LHCN-M2 (cell line): Measurements from ENCODE around the gene ABAT. TPM values are rescaled to one million over a fixed set of nuclear protein-coding genes. Genes with fewer than 3 reads are reported as not detected.

Experiments
- DNase-seq: peaks from one replicate; pipeline ENCODE4 v3.0.0-alpha.2; 2012; ENCODE audit warnings: low read depth
- total RNA-seq: library from RNA; depleted of rRNA; stranded (reverse); fragments of >200 nt; gene quantifications from 2 replicates; pipeline ENCODE4 v1.2.3, GENCODE V29; 2014

ABAT gene
- total RNA-seq, 1 experiment from 2014 or later = 0.29 TPM

DNA sequence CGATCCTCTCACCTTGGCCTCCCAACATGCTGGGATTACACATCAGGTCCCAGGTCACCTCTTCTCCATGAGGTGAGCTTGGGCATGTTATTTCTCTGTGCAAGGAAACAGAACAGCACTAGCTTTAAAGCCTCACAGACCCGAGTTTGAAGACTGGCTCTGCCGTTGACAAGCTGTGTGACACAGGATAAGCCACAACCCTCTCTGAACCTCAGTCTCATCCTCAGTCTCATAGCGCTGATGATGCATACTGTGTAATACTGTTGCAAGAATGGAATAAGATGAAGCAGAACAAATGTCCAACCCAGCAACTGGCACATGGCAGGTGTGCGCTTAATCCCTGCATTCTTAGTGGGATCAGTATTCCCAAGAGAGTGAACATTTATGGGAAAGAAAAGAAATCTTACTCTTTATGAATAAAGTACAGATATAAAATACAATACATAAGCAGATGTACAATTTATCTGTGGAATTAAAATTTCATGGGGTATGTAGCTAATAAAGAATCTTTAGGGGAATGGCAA, 43.5 kb downstream of the ABAT start:
- peak; percentile 74 for DNase-seq

DNA sequence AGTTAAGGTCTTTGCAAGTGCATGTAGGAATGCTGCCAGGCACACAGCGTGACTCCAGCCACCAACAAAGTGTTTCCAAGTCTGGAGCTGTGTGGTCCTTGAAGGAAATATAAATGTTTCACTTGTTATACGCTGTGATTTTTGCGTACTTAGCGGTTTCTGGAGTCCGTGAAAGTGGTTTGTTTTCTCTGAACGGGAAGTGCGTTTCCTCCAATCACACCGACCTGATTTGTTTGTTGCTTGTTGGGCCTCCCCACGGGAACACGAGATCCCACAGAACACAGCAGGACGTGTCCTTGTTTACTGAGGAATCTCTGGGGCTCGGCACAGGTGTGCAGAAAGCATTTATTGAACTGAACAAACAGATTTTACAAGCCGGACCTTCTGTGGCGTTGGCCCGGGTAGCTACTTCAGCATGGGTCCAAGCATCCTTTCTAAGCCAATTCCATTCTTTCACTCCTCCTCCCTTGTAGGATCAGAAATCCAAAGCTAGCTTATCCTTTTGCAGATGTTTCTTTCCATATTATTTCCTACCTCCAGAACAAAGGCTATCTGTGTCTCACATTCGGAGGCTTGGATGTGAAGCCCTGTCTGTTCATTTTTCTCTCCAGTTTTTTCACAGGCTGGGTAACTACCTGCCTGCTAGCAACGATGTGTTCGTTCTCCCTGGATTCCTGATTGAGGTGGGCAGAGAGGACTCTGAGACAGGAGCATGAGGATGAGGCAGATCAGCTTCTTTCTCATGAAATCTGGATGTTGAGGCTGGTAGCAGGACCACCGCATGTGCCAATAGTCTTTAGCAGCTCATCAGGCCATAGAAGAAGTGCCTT, 44.6 kb downstream of the ABAT start:
- no peak for DNase-seq

DNA sequence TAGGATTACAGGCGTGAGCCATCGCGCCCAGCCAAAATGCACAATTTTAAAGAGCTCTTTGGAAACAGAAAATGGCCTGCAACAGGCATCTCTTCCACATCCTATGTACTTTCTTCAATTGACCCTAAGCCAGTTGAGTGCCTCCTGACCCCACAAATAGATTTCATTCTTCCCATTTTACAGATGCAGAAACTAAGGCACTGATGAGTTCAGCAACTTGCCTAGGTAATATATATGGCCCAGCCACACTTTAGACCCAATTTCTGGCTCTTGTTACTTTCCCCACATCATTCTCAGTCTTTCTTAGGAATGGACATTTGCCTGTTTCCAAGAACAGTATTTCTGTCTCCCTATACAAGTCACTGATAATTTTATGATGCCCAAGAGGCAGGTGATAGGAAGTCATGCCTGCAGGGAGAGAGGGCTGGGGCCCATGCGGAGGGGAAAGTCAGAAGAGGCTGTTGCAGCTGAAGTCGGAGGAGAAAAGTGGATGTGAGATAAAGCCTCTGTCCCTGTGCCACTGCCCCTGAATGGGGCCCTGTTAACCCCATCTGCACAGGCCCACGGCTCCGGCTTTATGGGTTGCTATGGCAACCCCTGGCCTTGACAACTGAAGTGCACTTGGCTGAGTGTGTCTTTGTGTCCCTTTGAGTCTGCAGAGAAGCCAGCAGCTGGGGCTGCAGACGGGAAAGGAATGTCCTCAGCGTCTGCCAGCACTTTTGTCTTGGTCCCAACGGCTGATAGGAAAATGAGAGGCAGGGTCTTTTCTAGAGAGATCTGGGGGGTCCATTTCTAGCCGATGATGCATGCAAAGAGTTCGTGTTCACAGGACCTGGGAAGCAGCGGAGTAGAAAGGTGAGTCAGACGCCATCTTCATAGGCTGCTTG, 45.9 kb downstream of the ABAT start:
- peak; percentile 1 for DNase-seq

DNA sequence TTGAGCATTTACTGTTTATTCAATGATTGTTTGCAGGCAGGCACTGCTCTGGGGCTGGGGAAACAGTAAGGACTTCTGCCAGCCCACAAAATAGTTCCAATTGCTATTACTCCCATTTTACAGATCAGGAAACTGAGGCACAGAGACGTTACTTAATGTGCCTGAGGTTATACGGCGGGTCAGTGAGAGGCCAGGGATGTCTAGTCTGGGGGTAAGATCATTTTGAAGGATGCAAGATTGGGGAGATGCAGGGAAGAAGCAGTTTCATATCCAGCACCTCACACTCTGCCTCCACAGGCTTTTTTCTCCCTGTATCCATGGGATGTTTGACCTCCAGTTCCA, 46.5 kb downstream of the ABAT start:
- no peak for DNase-seq

DNA sequence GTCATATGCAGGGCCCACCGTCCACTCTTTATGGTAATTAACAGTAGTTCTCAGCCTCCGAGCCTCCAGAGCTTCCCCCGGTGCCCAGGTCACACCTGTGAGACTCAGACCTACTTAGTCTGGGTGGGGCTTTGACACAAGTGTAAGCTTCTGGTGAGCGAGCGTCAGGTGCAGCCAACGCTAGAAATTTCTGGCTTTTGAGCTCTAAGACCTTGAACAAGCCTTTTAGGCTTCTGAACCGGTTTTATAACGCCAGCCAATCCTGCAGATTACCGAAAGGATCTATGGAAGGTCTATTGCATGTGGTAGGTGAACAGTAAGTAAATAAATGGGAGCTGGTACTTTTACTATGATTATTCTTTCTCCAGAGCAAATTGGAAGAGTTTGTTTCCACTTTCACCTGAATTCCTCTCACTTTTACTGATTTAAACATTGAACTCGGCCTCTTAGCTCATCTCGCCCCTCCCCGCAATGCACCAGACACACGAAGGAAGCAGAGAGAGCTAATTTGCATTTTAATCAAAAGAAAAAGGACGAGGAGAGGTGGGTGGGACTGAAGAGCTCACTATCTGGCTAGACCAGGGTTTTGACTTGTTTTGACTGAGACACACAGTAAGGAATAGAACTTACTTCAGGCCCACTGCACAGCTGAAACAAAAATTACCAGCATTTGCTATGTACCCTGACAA, 47.1 kb downstream of the ABAT start:
- no peak for DNase-seq

DNA sequence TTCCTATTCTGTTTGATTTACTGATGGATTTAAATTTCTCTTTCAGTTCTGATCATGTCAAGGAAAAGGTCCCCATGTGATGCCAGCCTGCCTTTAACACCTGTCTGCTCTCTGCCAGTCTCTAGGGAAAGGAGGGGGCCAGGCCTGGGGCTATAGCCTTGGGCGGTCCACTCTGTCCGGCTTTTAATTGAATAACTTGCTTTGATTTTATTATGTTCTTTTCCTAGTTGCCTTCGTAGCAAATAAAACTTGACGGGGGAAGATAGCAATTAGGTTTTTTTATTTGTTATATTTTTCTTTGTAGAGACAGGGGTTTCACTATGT, 47.6 kb downstream of the ABAT start:
- DNase-seq = no peak

DNA sequence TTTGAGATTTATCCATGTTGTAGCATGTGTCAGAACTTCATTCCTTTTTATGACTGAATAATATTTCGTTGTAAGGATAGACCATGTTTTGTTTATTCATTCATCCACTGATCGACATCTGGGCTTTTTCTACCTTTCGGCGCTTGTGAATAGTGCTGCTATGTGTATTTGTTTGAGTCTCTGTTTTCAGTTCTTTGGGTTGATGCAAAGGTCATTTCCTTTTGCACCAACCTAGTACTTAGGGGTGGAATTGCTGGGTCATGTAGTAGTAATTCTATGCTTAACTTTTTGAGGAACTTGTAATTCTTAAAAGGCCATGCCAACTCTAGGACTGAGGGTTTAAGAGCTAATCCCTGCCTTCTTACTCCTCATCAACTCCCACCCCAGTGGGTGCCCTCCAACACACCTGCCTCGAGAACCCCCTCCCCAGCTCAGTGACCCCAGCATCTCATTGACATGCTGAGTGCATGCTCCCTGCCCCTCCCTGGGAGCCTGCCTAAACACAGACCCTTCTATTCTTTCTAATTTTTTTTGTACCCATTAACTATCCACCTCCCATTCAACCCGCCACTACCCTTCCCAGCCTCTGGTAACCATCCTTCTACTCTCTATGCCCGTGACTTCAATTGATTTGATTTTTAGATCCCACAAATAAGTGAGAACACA, 51.2 kb downstream of the ABAT start:
- DNase-seq = no peak

DNA sequence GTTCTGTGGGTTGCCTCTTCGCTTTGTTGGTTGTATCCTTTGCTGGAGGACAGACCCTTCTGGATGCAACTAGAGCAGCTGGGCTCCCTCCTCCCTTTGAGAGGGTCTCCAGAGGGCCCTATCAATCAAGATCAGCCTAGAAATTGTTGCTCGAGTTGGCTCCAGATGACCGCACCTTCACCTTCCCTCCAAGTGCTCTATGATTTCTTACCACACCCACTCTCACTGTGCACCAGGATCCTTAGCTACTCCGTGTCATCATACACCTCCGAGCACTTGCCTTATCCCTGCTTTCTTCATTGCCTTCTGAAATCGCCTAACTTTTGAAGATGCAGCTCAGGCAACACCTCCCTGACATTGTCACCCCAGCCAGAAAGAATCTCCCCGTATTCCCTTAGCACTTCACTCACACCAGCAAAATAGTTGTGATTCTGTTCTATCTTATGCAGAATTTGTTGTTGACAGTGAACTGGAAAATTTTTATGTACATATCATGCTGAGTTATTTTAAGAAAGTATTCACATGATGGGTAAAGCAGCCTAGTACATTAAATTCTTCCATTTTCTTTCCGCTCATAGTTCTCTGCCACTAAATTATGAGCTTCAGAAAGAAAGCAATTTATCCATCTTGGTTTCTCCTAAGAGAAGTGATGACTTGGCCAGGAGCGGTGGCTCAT, 52.9 kb downstream of the ABAT start:
- DNase-seq = no peak

DNA sequence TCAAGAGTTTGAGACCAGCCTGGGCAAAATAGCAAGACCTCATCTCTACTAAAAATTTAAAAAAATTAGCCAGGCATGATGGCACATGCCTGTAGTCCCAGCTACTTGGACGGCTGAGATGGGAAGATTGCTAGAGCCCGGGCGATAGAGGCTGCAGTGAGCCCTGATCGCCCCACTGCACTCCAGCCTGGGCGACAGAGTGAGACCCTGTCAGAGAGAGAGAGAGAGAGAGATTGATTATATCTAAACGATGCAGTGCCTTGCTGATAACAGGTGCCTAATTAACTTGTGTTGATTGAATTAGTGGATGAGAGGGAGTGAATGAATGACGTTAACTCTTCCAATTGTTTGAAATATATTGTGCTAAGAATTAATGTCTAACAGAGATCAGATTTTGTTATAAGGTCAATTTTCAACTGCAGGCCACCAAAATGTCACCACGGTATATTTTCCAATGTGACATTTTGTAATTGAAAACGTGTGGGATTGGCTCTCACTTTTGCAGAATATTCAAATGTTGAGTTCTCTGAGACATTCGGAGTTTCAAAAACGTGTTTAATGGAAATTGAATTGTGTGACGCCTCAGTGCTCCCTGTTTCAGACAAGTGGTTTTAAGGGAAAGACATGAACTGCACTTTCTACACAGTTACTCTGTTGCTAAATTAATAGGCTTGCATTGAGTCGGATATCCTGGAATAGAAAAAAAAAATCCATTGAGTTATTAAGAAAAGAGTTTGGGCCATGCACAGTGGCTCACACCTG, 53.6 kb downstream of the ABAT start:
- no peak for DNase-seq

DNA sequence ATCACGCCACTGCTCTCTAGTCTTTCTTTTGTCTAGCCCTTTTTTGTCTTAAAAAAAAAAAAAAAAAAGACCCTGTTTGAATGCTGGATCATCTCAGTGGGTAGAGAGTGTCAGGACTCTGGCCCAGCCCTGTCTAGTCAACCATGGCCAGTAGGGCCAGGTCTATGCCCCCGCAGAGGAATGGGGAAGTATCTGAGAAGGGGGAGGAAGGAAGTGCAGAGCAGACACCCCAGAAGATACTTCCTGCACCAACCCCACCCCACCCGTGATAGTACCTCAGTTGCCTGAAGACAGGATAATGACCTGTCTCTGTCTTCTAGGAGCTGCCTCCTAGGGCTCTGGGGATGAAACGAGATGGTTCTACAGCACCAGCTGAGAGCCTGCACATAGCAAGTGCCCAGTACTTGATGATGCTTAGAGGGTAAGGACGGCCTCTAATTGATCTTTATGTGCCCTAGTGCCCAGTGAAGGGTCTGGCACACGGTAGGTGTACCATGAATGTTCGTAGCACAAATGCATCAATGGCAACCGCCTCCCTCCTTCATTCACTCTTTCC, 55.4 kb downstream of the ABAT start:
- DNase-seq = no peak

DNA sequence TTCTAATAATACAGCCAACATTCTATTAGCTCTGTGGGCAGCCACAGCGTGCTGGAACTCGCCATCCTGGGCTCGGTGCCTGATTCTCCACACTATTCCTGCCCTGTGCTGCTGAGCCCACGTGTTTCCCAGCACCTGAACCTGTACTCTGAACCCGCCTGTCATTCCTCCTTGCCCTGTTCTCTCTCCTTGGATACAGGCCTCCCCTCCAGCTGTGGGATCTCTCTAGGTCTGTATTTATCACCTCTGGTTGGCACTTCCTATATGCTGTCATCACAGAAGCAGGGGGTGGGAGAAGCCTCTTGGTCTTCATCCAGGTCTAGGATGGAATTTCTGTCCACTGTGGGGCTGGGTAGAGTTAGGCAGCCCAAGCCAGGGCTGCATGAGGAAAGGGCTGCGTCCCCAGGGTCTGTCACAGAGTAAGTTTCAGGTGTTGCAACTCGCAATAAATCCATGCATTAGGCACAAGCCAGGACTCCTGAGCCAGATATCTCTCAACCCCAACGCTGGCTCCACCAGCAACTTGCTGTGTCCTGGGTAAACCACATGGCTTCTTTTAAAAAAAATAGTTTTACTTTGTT, 56.0 kb downstream of the ABAT start:
- DNase-seq = no peak

DNA sequence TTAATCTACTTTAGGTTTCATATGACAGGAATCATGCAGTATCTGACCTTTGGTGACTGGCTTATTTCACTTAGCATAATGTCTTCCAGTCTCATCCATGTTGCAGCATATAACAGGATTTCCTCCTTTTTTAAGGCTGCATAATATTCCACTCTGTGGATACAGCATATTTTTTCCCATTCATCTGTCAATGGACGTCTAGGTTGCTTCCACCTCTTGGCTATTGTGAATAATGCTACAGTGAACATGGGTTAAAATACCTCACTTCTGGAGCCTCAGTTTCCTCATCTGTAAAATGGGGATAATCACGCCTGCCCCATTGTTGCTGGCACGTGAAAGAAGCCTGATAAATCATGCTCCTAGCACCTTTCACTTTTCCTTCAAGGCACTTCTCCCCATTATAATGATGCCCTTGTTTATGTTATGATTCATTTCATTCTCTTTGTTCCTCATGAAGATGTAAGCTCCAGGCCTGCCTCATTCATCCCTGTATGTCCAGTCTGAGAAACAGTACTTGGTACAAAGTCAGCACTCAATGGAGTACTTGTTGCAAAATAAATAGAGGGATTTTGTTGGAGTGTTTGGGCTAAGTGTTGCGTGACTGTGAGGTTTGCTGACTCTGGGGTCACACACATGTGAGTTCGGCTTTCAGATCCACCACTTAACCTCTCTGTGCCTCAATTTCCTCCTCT, 59.6 kb downstream of the ABAT start:
- no peak for DNase-seq

DNA sequence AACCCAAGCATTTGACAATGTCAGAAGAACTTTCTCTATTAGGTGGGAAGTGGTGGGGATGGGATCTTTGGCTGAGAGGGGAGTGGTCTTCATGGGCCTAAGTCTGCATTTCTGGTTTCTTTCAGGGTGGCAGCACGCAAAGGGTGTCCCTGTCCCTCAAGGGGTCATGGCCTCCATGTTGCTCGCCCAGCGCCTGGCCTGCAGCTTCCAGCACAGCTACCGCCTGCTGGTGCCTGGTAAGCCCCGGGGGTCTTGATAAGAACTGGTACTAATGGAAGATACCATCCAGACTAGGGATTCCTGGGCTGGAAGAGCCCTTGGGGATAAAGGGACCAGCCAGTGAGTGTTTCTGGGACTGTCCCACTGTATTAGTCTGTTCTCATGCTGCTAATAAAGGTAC, 61.2 kb downstream of the ABAT start:
- DNase-seq = no peak

DNA sequence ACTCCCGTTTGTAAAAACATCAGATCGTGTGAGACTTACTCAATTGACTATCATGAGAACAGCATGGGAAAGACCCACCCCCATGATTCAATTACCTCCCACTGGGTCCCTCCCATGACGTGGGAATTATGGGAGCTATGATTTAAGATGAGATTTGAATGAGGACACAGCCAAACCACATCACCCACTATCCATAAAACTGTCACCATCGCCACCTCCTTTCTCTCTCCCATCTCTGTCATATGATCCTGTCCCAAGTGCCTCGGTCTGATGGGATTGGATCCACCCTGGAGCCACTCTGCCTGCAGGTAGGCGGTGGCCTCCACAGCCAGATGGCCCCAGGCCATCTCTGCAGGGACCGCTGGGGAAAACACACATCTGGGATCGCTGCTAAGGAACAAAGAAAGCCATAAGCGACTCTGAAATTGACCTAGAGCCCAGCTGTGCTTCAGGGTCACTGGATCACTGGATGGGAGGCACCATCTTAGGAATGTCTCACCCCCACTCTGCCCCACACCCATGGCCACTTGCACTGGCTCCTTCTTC, 61.8 kb downstream of the ABAT start:
- no peak for DNase-seq

DNA sequence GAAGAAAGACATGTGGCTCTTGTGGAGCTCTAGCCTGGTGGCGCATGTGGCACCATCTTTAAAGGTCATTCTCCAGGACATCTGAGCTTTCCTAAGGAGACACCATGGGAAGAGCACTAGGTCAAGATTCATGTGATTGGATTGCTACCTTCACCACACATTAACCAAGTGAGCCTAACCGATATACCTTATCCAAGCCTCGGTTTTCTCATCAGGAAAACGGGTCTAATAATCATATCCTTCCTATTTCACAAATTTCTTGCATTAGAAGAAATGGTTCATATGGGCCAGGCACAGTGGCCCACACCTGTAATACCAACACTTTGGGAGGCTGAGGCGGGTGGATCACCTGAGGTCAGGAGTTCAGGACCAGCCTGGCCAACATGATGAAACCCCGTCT, 64.7 kb downstream of the ABAT start:
- DNase-seq = no peak

DNA sequence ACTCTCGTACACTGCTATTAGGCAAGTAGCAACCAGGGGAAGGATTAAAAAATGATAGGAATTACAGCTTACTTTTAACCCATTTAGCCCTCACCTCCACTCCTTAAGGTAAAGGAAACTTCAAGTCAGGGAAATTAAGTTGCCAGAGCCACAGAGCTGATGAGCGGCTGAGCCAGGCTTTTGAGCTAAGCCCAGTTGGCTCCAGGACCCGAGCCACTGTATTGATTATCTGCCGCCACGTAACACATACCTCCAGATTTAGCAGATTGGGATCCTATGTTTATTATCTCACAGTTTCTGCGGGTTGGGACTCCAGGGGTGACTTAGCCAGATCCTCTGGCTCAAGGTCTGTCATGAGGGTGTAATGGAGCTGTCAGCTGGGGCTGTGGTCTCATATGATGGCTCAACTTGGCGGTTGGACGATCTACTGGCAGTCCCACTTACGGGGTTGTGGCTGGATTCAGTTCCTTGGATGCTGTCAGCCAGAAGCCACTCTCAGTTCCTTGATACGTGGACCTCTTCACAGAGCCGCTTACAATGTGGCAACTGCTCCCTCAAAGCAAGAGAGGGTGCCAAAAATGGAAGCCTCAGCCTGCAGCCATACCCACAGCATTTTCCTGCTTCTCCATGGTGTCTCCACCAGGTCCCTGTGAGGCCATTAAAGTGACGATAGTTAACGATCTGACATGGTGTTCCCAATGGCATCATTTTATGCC, 65.7 kb downstream of the ABAT start:
- no peak for DNase-seq

DNA sequence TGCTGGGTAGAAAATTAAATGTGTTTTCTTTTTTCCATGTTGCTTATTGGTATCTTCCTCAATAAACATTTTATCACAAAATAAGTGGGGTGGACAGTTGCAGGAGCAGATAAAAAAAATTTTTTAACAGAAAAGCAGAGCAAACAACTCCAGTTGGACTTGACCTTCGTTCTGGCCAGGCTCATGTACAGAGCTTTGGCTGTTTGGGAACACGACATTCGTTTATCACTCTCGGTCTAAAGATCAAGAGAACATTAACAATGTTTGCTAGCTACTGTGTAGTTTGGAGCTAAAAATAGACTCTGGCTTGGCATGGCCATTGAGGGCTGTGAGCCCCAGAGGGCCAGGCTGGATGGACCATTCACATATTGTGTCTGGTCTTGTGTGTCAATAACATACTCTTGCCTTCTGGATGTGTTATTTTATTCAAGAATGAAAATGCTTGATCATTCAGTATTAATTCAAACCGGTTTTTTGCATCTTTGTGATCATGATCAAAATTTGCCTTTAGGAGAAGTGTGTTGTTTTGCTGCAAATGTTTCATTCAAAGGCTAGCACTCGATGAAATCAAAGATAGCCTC, 66.4 kb downstream of the ABAT start:
- no peak for DNase-seq

DNA sequence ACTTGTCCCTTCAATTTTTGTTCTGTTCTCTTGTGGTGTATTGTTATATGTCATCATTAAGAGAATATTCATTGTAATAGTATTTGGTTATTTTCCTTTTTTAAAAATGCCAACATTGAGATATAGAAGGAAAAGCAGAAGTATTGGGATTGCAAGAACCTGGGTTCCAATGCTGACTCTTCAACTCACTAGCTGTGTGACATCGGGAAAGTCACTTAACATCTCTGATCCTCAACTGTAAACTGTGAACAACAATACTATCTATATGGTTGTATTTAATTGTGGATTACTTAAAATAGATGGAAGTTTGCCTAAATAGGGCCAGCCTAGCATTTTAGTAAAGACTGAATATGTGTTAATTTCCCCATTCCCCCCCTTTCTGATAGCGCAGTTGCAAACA, 67.2 kb downstream of the ABAT start:
- no peak for DNase-seq
